Stimulated activated CD4-positive, alpha-beta T cell treated with anti-CD3 and anti-CD28 coated beads, TNF-alpha, amount 100 ng/mL, for 48 hours (primary cell): Measurements from ENCODE around the gene ACKR2.
A peak's percentile ranks its signal among the peaks of the same experiment; 100 is the strongest.

Experiments
- DNase-seq, 3 donors: peaks; one replicate each; pipeline ENCODE4 v3.0.0-alpha.2; 2020; ENCODE audit warnings: low read depth in 3 of 3

The ACKR2 gene

GRCh38 chr3:42829628-42830436, 20.6 kb downstream of the ACKR2 start:
- no peak for DNase-seq

- DNase-seq: no peak
Measured at GRCh38 chr3:42830437-42831320, 21.4 kb downstream of the ACKR2 start.

- DNase-seq: peak; percentile 60 to 84 (median 70)
Measured at GRCh38 chr3:42831321-42831713, 22.1 kb downstream of the ACKR2 start.

GRCh38 chr3:42836150-42837123, 27.2 kb downstream of the ACKR2 start:
- DNase-seq: no peak

GRCh38 chr3:42838571-42838970, 29.3 kb downstream of the ACKR2 start:
- no peak for DNase-seq

- DNase-seq: no peak
Measured at GRCh38 chr3:42839616-42840015, 30.4 kb downstream of the ACKR2 start.

GRCh38 chr3:42841332-42841731, 32.1 kb downstream of the ACKR2 start:
- no peak for DNase-seq

GRCh38 chr3:42843713-42844411, 34.6 kb downstream of the ACKR2 start:
- no peak for DNase-seq

GRCh38 chr3:42844412-42844713, 35.1 kb downstream of the ACKR2 start:
- DNase-seq: no peak

- no peak for DNase-seq
Measured at GRCh38 chr3:42844815-42845214, 35.6 kb downstream of the ACKR2 start.

GRCh38 chr3:42846685-42847522, 37.7 kb downstream of the ACKR2 start:
- DNase-seq: no peak

- DNase-seq: no peak
Measured at GRCh38 chr3:42847731-42848130, 38.5 kb downstream of the ACKR2 start.

GRCh38 chr3:42849017-42849416, 39.8 kb downstream of the ACKR2 start:
- no peak for DNase-seq

- DNase-seq: no peak
Measured at GRCh38 chr3:42850263-42850662, 41.0 kb downstream of the ACKR2 start.

GRCh38 chr3:42851228-42851834, 42.1 kb downstream of the ACKR2 start:
- no peak for DNase-seq

GRCh38 chr3:42852441-42852840, 43.2 kb downstream of the ACKR2 start:
- DNase-seq: no peak

- DNase-seq: no peak
Measured at GRCh38 chr3:42853056-42853455, 43.8 kb downstream of the ACKR2 start.

GRCh38 chr3:42853739-42854302, 44.6 kb downstream of the ACKR2 start:
- DNase-seq: no peak

- DNase-seq: no peak
Measured at GRCh38 chr3:42855219-42855546, 45.9 kb downstream of the ACKR2 start.
